ENCODE data around the gene PDE3B. TPM values are rescaled to one million over a fixed set of nuclear protein-coding genes. Genes with fewer than 3 reads are reported as not detected.

The PDE3B gene
- total and polyA plus RNA-seq, 2 of the 4 experiments (the other 2 are of a cell fraction), result 0.21 to 1.3 TPM

- no peak for DNase-seq
- intact Hi-C loops (cut with micrococcal nuclease), result no loop called here
- Histone ChIP-seq H3K9me3 (ENCODE audit: control insufficient read depth, insufficient read depth, low read length) (no peaks in the 10 kb centered on the region), H2AK5ac (ENCODE audit: low read depth, low read length) (no peak overlapping the region), H4K91ac (ENCODE audit: insufficient read depth, low read depth, low read length) (no peak overlapping the region), H3K23ac (ENCODE audit: low read depth, low read length) (no peak overlapping the region), H2AFZ (replicated peaks; ENCODE audit: low read length, poor library complexity) (no peak overlapping the region), H3K4me2 (ENCODE audit: low read depth, low read length) (no peak overlapping the region), H3K9ac (ENCODE audit: low read depth, low read length) (no peak overlapping the region), H3K27ac (ENCODE audit: insufficient read depth, low read length) (no peak overlapping the region), H2BK5ac (ENCODE audit: low read depth, low read length, poor library complexity, severe bottlenecking) (no peak overlapping the region), H3K79me1 (ENCODE audit: low read depth in 1 of 2, low read length in 2 of 2) (no peaks in the 10 kb centered on the region), H2BK120ac (ENCODE audit: low read depth, low read length) (no peak overlapping the region), H2AK9ac (replicated peaks; ENCODE audit: low read depth, low read length, poor library complexity) (no peak overlapping the region), H3K18ac (ENCODE audit: low read depth, low read length) (no peak overlapping the region), H3K4me1 (ENCODE audit: control insufficient read depth, insufficient read depth, low read length) (no peaks in the 10 kb centered on the region), H3K27me3 (ENCODE audit: control insufficient read depth, insufficient read depth, low read length) (no peaks in the 10 kb centered on the region), H3K14ac (replicated peaks; ENCODE audit: low read depth, low read length) (no peak overlapping the region), H3K56ac (ENCODE audit: extremely low read depth, insufficient read depth, low read length) (no peak overlapping the region), H3K36me3 (ENCODE audit: control insufficient read depth, insufficient read depth, low read length) (no peaks in the 10 kb centered on the region), H4K8ac (ENCODE audit: low read depth in 2 of 2, low read length in 2 of 2) (no peak overlapping the region), H4K5ac (ENCODE audit: low read depth, low read length) (no peak overlapping the region), H2BK20ac (ENCODE audit: low read depth, low read length) (no peak overlapping the region), H2BK15ac (ENCODE audit: low read depth, low read length) (no peak overlapping the region), H3K4me3 (ENCODE audit: insufficient read depth, low read depth, low read length) (no peak overlapping the region), H3K4ac (ENCODE audit: low read depth, low read length) (no peak overlapping the region), H4K20me1 (ENCODE audit: insufficient read depth, low read length) (no peaks in the 10 kb centered on the region), H3K9me1 (ENCODE audit: insufficient read depth, low read length) (no peaks in the 10 kb centered on the region)
- CTCF ChIA-PET, result no interaction called here
- no peak for ATAC-seq (ENCODE audit: low read depth)
- POLR2A ChIA-PET (ENCODE audit: unreplicated experiment), result no interaction called here
- in situ Hi-C loops (cut with MboI; ENCODE audit: low sequenced_read_pairs), result no loop called here
- BruUV-seq (replicated peaks), result no TSS peak
- dilution Hi-C loops (cut with HindIII; ENCODE audit: low sequenced_read_pairs, unreplicated experiment), result no loop called here
- no peak for TF ChIP-seq CEBPB (IDR thresholded peaks at IDR 0.05; ENCODE audit: low read depth, low read length)
- TF ChIP-seq RCOR1 (IDR thresholded peaks at IDR 0.05; ENCODE audit: insufficient replicate concordance, low read length), result no peak
Measured at GRCh38 chr11:14727215-14727614, 83.6 kb downstream of the PDE3B start.

All from IMR-90 (cell line).